Right atrium auricular region (tissue), 2 donors: ENCODE results near the gene TUBB3. TPM values are rescaled to one million over a fixed set of nuclear protein-coding genes. Genes with fewer than 3 reads are reported as not detected.

Experiments
- DNase-seq: peaks from one replicate; pipeline ENCODE4 v3.0.0-alpha.2; 2019; ENCODE audit warnings: low spot score
- H3K27ac ChIP-seq, 2 donors: fragments of 200-600 bp; sonication (generic); 1 replicate in 1 of 2; 2 replicates in 1 of 2; pipeline ENCODE4 v1.5.1; 2016 to 2019
- H3K27me3 ChIP-seq, 2 donors: fragments of 200-600 bp; sonication (generic); one replicate each; pipeline versions ENCODE4 v1.5.1 to v1.6.0; 2017 to 2019
- H3K36me3 ChIP-seq: fragments of 200-600 bp; sonication (generic); one replicate; pipeline ENCODE4 v1.5.1; 2016
- H3K4me1 ChIP-seq, 2 donors: fragments of 200-600 bp; sonication (generic); one replicate each; pipeline versions ENCODE4 v1.5.1 to v1.6.0; 2017 to 2019
- H3K4me3 ChIP-seq, 2 donors: fragments of 200-600 bp; sonication (generic); 1 replicate in 1 of 2; 2 replicates in 1 of 2; pipeline ENCODE4 v1.5.1; 2017 to 2019; ENCODE audit warnings: mild to moderate bottlenecking in 1 of 2, moderate library complexity in 1 of 2
- H3K9me3 ChIP-seq, 2 donors: fragments of 200-600 bp; sonication (generic); one replicate each; pipeline ENCODE4 v1.5.1; 2019
- total RNA-seq, 2 donors: library from RNA; depleted of rRNA; stranded (reverse); fragments of >200 nt; gene quantifications; one replicate each; pipeline ENCODE4 v1.1.0, GENCODE V29; 2016
- TF ChIP-seq, protein P1 (sequence below), 2 donors: fragments of 200-600 bp; sonication (generic); IDR thresholded peaks; one replicate each; pipeline ENCODE4 v1.5.1; 2019; ENCODE audit warnings: antibody characterized with exemption in 2 of 2

TUBB3 gene
- total RNA-seq, 2 donors from 2014 or later: 2.2 to 6.4 TPM

DNA sequence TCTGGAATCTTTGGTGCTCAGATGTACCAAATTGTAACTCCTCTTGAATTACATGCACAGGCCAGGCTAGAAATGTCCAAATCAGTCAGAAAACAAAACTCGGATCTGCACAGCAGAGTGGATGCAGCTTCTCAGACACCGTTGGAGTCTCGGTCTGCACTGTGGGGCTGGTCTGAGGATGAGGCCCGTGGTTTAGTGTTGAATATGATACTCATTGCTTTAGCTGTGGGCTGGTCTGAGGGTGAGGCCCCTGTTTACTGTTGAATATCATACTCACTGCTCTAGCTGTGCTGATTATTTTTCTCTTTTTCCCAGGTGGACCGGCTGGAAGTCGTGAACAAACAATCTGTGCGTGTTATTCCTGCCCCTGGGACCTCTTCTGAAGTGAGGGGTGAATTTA, 61.1 kb downstream of the TUBB3 start:
- DNase-seq: no peak
- TF ChIP-seq, protein P1, sequence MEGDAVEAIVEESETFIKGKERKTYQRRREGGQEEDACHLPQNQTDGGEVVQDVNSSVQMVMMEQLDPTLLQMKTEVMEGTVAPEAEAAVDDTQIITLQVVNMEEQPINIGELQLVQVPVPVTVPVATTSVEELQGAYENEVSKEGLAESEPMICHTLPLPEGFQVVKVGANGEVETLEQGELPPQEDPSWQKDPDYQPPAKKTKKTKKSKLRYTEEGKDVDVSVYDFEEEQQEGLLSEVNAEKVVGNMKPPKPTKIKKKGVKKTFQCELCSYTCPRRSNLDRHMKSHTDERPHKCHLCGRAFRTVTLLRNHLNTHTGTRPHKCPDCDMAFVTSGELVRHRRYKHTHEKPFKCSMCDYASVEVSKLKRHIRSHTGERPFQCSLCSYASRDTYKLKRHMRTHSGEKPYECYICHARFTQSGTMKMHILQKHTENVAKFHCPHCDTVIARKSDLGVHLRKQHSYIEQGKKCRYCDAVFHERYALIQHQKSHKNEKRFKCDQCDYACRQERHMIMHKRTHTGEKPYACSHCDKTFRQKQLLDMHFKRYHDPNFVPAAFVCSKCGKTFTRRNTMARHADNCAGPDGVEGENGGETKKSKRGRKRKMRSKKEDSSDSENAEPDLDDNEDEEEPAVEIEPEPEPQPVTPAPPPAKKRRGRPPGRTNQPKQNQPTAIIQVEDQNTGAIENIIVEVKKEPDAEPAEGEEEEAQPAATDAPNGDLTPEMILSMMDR (IDR thresholded peaks at IDR 0.05): no peak
- H3K27ac ChIP-seq: no peak overlapping the region
- H3K4me3 ChIP-seq: no peak overlapping the region
- H3K36me3 ChIP-seq: peaks cover 76% of the 10 kb centered on the region
- no peaks in the 10 kb centered on the region for H3K9me3 ChIP-seq
- no peaks in the 10 kb centered on the region for H3K27me3 ChIP-seq
- no peaks in the 10 kb centered on the region for H3K4me1 ChIP-seq

DNA sequence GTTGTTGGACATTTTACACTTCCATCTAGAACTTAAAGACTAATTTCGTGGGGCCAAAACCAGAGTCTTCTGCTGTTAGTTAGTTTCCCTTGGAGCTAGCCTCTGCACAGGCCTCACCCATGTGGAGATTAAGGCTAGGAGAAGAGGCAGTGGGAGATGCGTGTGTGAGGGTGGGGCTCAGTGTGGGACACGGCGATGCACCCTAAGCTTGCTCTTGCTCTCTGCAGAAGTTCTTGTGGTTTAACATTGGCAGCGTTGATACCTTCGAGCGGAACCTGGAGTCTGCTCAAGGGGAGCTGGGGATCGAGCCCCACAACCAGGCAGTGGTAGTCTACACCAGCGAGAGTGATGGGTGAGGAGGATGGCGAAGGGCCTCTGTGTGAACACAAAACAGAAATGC, 62.1 kb downstream of the TUBB3 start:
- Histone ChIP-seq H3K27me3 (no peaks in the 10 kb centered on the region), H3K4me3 (no peak overlapping the region), H3K36me3 (peaks cover 69% of the 10 kb centered on the region), H3K27ac (no peak overlapping the region), H3K9me3 (no peaks in the 10 kb centered on the region), H3K4me1 (no peaks in the 10 kb centered on the region)
- TF ChIP-seq, protein P1 (IDR thresholded peaks at IDR 0.05): no peak
- no peak for DNase-seq

Other genes with a start within 250 kb of the TUBB3 start
- 10 to 100 TPM; 13.8 to 20.2 TPM for gene CDK10, start 236.7 kb upstream of the TUBB3 start, total RNA-seq
- gene SPATA2L, start 221.6 kb upstream of the TUBB3 start, total RNA-seq: 10 to 100 TPM in 1 of 2 donors, 1 to 10 TPM in 1; 5.9 to 12.7 TPM
- gene VPS9D1, start 202.4 kb upstream of the TUBB3 start, total RNA-seq: 10 to 100 TPM in 1 of 2 donors, 1 to 10 TPM in 1; 7.3 to 11.3 TPM
- 10 to 100 TPM; 10.0 to 11.1 TPM for gene ZNF276, start 201.8 kb upstream of the TUBB3 start, total RNA-seq
- 1 to 10 TPM in 1 of 2 donors, under 1 TPM in 1; 0.70 to 1.5 TPM for gene FANCA, start 106.7 kb upstream of the TUBB3 start, total RNA-seq
- 1 to 10 TPM in 1 of 2 donors, under 1 TPM in 1; 0.90 to 1.8 TPM for gene SPIRE2, start 94.9 kb upstream of the TUBB3 start, total RNA-seq
- 100 to 1,000 TPM in 1 of 2 donors, 10 to 100 TPM in 1; 91.8 to 108 TPM for gene TCF25, start 49.8 kb upstream of the TUBB3 start, total RNA-seq
- 1 to 10 TPM in 1 of 2 donors, under 1 TPM in 1; 0.63 to 1.8 TPM for gene MC1R, start 4.5 kb upstream of the TUBB3 start, total RNA-seq
- gene DEF8, start 25.4 kb downstream of the TUBB3 start, total RNA-seq: 10 to 100 TPM; 50.1 to 69.8 TPM
- gene DBNDD1, start 96.1 kb downstream of the TUBB3 start, total RNA-seq: 1 to 10 TPM; 2.9 to 6.2 TPM
- gene PRDM7, start 154.0 kb downstream of the TUBB3 start, total RNA-seq: not detected